HCT116 (cell line): Measurements from ENCODE around the gene RCE1. TPM values are rescaled to one million over a fixed set of nuclear protein-coding genes. Genes with fewer than 3 reads are reported as not detected.

Experiments used
- ATAC-seq: fragments of 200-7000 bp; cut with Tn5 transposase; 2 replicates; pipeline ENCODE4 v1.9.1; 2020; ENCODE audit warnings: mild to moderate bottlenecking, moderate library complexity
- BruUV-seq: library from RNA; stranded (reverse); fragments of 400-500 nt; replicated peaks from 2 replicates; lab custom pipeline; 2021; lab: Mats Ljungman, UMichigan
- CTCF ChIA-PET: fragments of 300-600 bp; sonication (Branson Sonifier 250); formaldehyde crosslinking; loops from one replicate; lab custom pipeline; 2021; ENCODE audit warnings: antibody characterized with exemption; lab: Charles Lee
- POLR2A ChIA-PET: fragments of 300-600, 350-600 bp; sonication (Branson Sonifier 250); formaldehyde crosslinking; loops from one replicate; lab custom pipeline; 2021; ENCODE audit warnings: antibody characterized with exemption; lab: Charles Lee
- RAD21 ChIA-PET, 2 experiments: fragments of 300-600 bp; sonication (Branson Sonifier 250); formaldehyde crosslinking; loops; one replicate each; lab custom pipeline; 2023; ENCODE audit warnings: low total read pairs in 2 of 2; ENCODE audit not compliant: uncharacterized antibody in 2 of 2, unreplicated experiment in 2 of 2, low non-redundant PET in 1 of 2; lab: Charles Lee
- DNase-seq: peaks from one replicate; pipeline ENCODE4 v3.0.0-alpha.2; 2010; ENCODE audit warnings: low read depth, low spot score
- H2AFZ ChIP-seq: fragments of 200-600 bp; shearing (Covaris generic), sonication (generic); 2 replicates; pipeline ENCODE4 v1.6.1; 2017; ENCODE audit warnings: low read depth, mixed run types, mixed read lengths, antibody characterized with exemption, low read length; ENCODE audit not compliant: poor library complexity, severe bottlenecking
- H3K27ac ChIP-seq: 2 replicates; pipeline ENCODE4 v1.5.1; 2012; ENCODE audit warnings: low read depth, low read length
- H3K27me3 ChIP-seq: fragments of 200-600 bp; sonication (generic); 2 replicates; pipeline ENCODE4 v1.6.1; 2016; ENCODE audit warnings: mixed run types, low read length, mixed read lengths; ENCODE audit not compliant: insufficient read depth
- H3K36me3 ChIP-seq, 2 experiments: fragments of 200-500 bp in 1 of 2; fragments of 200-600 bp in 1 of 2; sonication (Bioruptor generic) in 1 of 2; sonication (generic) in 1 of 2; 2 replicates each; pipeline versions ENCODE4 v1.5.1 to v1.6.1; 2014 to 2016; ENCODE audit warnings: low read length in 2 of 2, inconsistent platforms in 1 of 2, mixed read lengths in 1 of 2, mixed run types in 1 of 2; ENCODE audit not compliant: insufficient read depth in 2 of 2, control insufficient read depth in 1 of 2
- H3K4me1 ChIP-seq, 2 experiments: fragments of 200-600 bp in 1 of 2; sonication (generic) in 1 of 2; 2 replicates each; pipeline versions ENCODE4 v1.5.1 to v1.6.1; 2012 to 2017; ENCODE audit warnings: low read length in 2 of 2, inconsistent platforms in 1 of 2, mild to moderate bottlenecking in 1 of 2, mixed read lengths in 1 of 2, mixed run types in 1 of 2, moderate library complexity in 1 of 2; ENCODE audit not compliant: insufficient read depth in 2 of 2, control insufficient read depth in 1 of 2
- H3K4me2 ChIP-seq: fragments of 200-600 bp; sonication (generic); 2 replicates; pipeline ENCODE4 v1.6.1; 2017; ENCODE audit warnings: mixed run types, low read length, mixed read lengths
- H3K4me3 ChIP-seq, 2 experiments: fragments of 200-600 bp in 1 of 2; sonication (generic) in 1 of 2; replicated peaks in 1 of 2; 2 replicates each; pipeline ENCODE4 v1.5.1; 2011 to 2016; ENCODE audit warnings: low read length in 2 of 2, control low read depth in 1 of 2, low read depth in 1 of 2, mild to moderate bottlenecking in 1 of 2, mixed read lengths in 1 of 2, mixed run types in 1 of 2
- H3K79me2 ChIP-seq: fragments of 200-600 bp; sonication (generic); 2 replicates; pipeline ENCODE4 v1.6.1; 2017; ENCODE audit warnings: mild to moderate bottlenecking, mixed run types, low read length, moderate library complexity, mixed read lengths; ENCODE audit not compliant: insufficient read depth
- H3K9ac ChIP-seq: fragments of 200-600 bp; sonication (generic); 2 replicates; pipeline ENCODE4 v1.6.1; 2016; ENCODE audit warnings: low read length, mixed read lengths
- H3K9me2 ChIP-seq: fragments of 200-600 bp; sonication (generic), shearing (Covaris generic); 2 replicates; pipeline ENCODE4 v1.6.1; 2017; ENCODE audit warnings: mixed run types, mild to moderate bottlenecking, moderate library complexity; ENCODE audit not compliant: insufficient read depth
- H3K9me3 ChIP-seq, 2 experiments: fragments of 200-500 bp in 1 of 2; fragments of 200-600 bp in 1 of 2; sonication (Bioruptor generic) in 1 of 2; sonication (generic) in 1 of 2; 2 replicates each; pipeline ENCODE4 v1.6.1; 2014 to 2017; ENCODE audit warnings: low read length in 2 of 2, mixed read lengths in 2 of 2, inconsistent platforms in 1 of 2, low read depth in 1 of 2, mild to moderate bottlenecking in 1 of 2, mixed run types in 1 of 2, moderate library complexity in 1 of 2; ENCODE audit not compliant: control insufficient read depth in 1 of 2, insufficient read depth in 1 of 2
- H4K20me1 ChIP-seq: fragments of 200-600 bp; sonication (generic), shearing (Covaris generic); 2 replicates; pipeline ENCODE4 v1.6.1; 2017; ENCODE audit warnings: mixed run types, mild to moderate bottlenecking, moderate library complexity; ENCODE audit not compliant: insufficient read depth
- JUND ChIP-seq: IDR thresholded peaks from 2 replicates; pipeline ENCODE4 v1.6.1; 2012
- POLR2AphosphoS5 ChIP-seq: IDR thresholded peaks from 2 replicates; pipeline ENCODE4 v1.6.1; 2011; ENCODE audit warnings: mild to moderate bottlenecking, low read depth, low read length, moderate library complexity
- SIN3A ChIP-seq: IDR thresholded peaks from 2 replicates; pipeline ENCODE4 v1.6.1; 2012; ENCODE audit warnings: low read depth
- SP1 ChIP-seq: IDR thresholded peaks from 2 replicates; pipeline ENCODE4 v1.6.1; 2012; ENCODE audit warnings: low read depth
- SRF ChIP-seq: IDR thresholded peaks from 2 replicates; pipeline ENCODE4 v1.6.1; 2012; ENCODE audit warnings: low read depth
- ZFX ChIP-seq: fragments of 450-650 bp; IDR thresholded peaks from 2 replicates; pipeline ENCODE4 v1.6.1; 2017
- intact Hi-C: fragments of 100-400 bp; cut with micrococcal nuclease; formaldehyde crosslinking; loops from 2 replicates; pipeline ENCODE4 v1.10.0; 2022
- total RNA-seq: library from RNA; stranded (reverse); gene quantifications from one replicate; pipeline ENCODE4 v1.2.1, GENCODE V29; 2021; ENCODE audit not compliant: unreplicated experiment
- TF ChIP-seq, protein P1 (sequence below), 3 experiments: fragments of 200-600 bp in 1 of 3; sonication (generic) in 1 of 3; IDR thresholded peaks in 2 of 3; conservative IDR thresholded peaks in 1 of 3; 2 replicates each; pipeline ENCODE4 v1.5.1; 2012 to 2017; ENCODE audit warnings: low read depth in 2 of 3, low read length in 2 of 3, antibody characterized with exemption in 1 of 3, borderline replicate concordance in 1 of 3, control low read depth in 1 of 3, mild to moderate bottlenecking in 1 of 3, mixed read lengths in 1 of 3, mixed run types in 1 of 3, moderate library complexity in 1 of 3; ENCODE audit not compliant: insufficient read depth in 1 of 3
- TF ChIP-seq, protein P2 (sequence below): IDR thresholded peaks from 2 replicates; pipeline ENCODE4 v1.6.1; 2012
- TF ChIP-seq, protein P3 (sequence below): IDR thresholded peaks from 2 replicates; pipeline ENCODE4 v1.6.1; 2011; ENCODE audit warnings: mild to moderate bottlenecking, low read length, moderate library complexity; ENCODE audit not compliant: insufficient replicate concordance; ENCODE audit errors: extremely low read depth

Gene RCE1
- total RNA-seq, 1 experiment from 2014 or later = 35.3 TPM

DNA sequence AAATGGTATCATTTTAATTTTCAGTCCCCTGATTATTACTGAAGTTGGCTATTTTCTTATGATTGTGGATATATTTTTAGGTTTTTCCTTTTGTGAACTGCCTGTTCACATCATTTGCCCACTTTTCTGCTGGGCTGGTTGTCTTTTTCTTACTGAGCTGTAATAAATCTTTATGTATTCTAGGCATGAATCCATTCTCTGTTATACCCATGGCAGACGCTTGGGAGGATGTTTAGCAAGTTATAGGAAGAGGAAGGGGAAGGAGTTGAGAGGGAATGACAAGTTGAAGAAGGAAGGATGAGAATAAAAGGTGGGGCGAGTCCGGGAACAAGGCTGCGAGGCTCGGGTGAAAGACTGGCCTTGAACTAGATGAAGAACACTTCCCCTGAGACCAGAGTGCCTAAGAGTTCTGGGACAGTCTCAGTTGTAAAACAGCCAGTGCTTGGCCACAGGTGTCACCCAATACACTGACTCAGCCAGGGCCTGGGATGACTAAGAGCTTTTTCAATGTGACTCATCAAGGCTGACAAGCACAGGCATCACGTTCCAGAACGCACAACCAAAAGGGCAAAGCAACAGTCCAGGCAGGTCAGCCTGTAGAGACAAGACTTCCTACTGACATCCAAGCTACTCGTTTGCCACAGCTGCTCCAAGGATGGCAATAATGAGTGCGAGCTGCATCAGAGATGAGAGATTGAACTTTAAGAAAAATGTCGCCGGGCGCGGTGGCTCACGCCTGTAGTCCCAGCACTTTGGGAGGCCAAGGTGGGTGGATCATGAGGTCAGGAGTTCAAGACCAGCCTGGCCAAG lies 48.8 kb downstream of the RCE1 start (continued):
- TF ChIP-seq, protein P1, sequence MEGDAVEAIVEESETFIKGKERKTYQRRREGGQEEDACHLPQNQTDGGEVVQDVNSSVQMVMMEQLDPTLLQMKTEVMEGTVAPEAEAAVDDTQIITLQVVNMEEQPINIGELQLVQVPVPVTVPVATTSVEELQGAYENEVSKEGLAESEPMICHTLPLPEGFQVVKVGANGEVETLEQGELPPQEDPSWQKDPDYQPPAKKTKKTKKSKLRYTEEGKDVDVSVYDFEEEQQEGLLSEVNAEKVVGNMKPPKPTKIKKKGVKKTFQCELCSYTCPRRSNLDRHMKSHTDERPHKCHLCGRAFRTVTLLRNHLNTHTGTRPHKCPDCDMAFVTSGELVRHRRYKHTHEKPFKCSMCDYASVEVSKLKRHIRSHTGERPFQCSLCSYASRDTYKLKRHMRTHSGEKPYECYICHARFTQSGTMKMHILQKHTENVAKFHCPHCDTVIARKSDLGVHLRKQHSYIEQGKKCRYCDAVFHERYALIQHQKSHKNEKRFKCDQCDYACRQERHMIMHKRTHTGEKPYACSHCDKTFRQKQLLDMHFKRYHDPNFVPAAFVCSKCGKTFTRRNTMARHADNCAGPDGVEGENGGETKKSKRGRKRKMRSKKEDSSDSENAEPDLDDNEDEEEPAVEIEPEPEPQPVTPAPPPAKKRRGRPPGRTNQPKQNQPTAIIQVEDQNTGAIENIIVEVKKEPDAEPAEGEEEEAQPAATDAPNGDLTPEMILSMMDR (IDR thresholded peaks at IDR 0.05 in 2 of 3, conservative IDR thresholded peaks at IDR 0.05 in 1 of 3; ENCODE audit: borderline replicate concordance in 1 of 3, insufficient read depth in 1 of 3, low read depth in 2 of 3, low read length in 2 of 3) = 0 out of 6 replicates have a peak, but pooled peaks of 1 of the 3 experiments have one; percentile 1
- TF ChIP-seq, protein P2, sequence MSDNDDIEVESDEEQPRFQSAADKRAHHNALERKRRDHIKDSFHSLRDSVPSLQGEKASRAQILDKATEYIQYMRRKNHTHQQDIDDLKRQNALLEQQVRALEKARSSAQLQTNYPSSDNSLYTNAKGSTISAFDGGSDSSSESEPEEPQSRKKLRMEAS = no peak
- no peak for TF ChIP-seq SIN3A
- no peak for TF ChIP-seq ZFX
- TF ChIP-seq JUND = no peak

DNA sequence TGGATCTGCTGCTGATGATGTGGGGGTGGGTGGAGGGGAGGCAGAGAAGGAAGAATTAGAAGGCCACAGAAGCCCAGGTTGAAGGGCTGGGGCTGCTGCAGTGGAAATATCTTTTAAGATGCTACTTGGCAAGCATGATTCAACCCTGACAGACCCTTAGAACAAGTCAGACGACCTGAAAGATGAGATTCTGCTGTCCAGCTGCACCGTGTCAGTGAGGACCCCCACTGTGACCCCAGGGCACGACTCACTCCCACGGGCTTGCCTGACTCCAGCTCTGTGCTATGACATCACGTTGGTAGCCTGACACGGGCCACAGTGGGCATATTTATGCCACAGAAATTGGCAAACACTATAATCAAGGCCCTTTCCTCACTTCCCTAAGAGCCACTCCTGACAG lies 49.7 kb downstream of the RCE1 start:
- Histone ChIP-seq H3K9me2 (no peaks in the 10 kb centered on the region), H3K36me3 (no peaks in the 10 kb centered on the region), H3K9me3 (no peaks in the 10 kb centered on the region), H3K27ac (peak overlapping the region; percentile 64), H3K4me1 (peaks cover 31 to 55% of the 10 kb centered on the region in 2 experiments), H3K9ac (no peak overlapping the region), H2AFZ (no peak overlapping the region), H3K4me3 (peak overlapping the region in 1 of 2 experiments; percentile 32; a peak in 1 of 4 replicates), H3K79me2 (no peaks in the 10 kb centered on the region), H3K4me2 (peak overlapping the region; percentile 67), H3K27me3 (no peaks in the 10 kb centered on the region), H4K20me1 (no peaks in the 10 kb centered on the region)
- no peak for ATAC-seq
- no peak for DNase-seq
- no TSS peak for BruUV-seq
- RAD21 ChIA-PET = interaction anchor here in 1 of 2 experiments (0.7 kb wide), 1 partner anchor 51 kb away, joined by 5 read pairs; no protein-coding TSS in a partner anchor
- POLR2A ChIA-PET = interaction anchor here (1.1 kb wide), 1 partner anchor 9 kb away, joined by 3 read pairs; no protein-coding TSS in a partner anchor
- no peak for TF ChIP-seq SP1
- TF ChIP-seq, protein P3, sequence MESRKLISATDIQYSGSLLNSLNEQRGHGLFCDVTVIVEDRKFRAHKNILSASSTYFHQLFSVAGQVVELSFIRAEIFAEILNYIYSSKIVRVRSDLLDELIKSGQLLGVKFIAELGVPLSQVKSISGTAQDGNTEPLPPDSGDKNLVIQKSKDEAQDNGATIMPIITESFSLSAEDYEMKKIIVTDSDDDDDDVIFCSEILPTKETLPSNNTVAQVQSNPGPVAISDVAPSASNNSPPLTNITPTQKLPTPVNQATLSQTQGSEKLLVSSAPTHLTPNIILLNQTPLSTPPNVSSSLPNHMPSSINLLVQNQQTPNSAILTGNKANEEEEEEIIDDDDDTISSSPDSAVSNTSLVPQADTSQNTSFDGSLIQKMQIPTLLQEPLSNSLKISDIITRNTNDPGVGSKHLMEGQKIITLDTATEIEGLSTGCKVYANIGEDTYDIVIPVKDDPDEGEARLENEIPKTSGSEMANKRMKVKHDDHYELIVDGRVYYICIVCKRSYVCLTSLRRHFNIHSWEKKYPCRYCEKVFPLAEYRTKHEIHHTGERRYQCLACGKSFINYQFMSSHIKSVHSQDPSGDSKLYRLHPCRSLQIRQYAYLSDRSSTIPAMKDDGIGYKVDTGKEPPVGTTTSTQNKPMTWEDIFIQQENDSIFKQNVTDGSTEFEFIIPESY = no peak
- no peak for TF ChIP-seq POLR2AphosphoS5
- no peak for TF ChIP-seq ZFX
- no peak for TF ChIP-seq SRF
- no peak for TF ChIP-seq SIN3A
- CTCF ChIA-PET = interaction anchor here (1.1 to 1.5 kb wide), 2 partner anchors 10 to 163 kb away, joined by 3 to 17 read pairs; no protein-coding TSS in a partner anchor
- intact Hi-C loops = loop anchor here (5.0 kb wide), 1 partner anchor 79 kb away; no protein-coding TSS in a partner anchor
